ENCODE results near the gene MBNL2. TPM values are rescaled to one million over a fixed set of nuclear protein-coding genes. Genes with fewer than 3 reads are reported as not detected.

Gene MBNL2
- total RNA-seq, 2 experiments from 2014 or later = 2.7 to 7.4 TPM

DNA sequence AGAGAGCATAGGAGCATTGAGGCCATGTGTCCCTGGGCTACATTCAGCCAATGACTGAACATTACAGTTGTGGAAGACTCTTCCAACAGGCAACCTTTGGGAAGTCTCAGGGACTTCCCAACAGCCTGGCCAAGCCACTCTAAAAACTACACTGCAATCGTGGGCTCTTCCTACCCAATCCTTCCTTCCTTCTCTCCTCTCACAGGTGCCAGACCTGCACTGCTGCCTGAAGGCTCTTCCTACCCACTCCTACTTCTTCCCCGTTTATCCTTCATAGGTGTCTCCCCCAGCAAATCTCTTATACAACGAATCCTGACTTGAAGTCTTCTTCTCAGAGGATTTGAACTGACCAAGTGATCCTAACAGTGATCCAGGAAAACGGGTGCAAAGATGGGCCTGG lies 47.1 kb upstream of the MBNL2 start:
- H3K4me1 ChIP-seq (ENCODE audit: insufficient read depth, low read length, poor library complexity, severe bottlenecking) = no peaks in the 10 kb centered on the region
- no peak overlapping the region for H3K27ac ChIP-seq (ENCODE audit: low read depth, low read length, poor library complexity, severe bottlenecking)
- H2AFZ ChIP-seq (ENCODE audit: low read length) = no peak overlapping the region
- no peak for DNase-seq (ENCODE audit: low spot score)
- ChIA-PET POLR2A (no interaction called here), CTCF (ENCODE audit: unreplicated experiment) (no interaction called here)
- intact Hi-C loops (cut with micrococcal nuclease; ENCODE audit: unreplicated experiment) = no loop called here
- H4K20me1 ChIP-seq (ENCODE audit: insufficient read depth, low read length) = no peaks in the 10 kb centered on the region
- H3K9me3 ChIP-seq (ENCODE audit: low read length) = no peaks in the 10 kb centered on the region
- H3K4me2 ChIP-seq (ENCODE audit: low read length) = no peak overlapping the region
- no peaks in the 10 kb centered on the region for H3K9me2 ChIP-seq (ENCODE audit: insufficient read depth, low read length)
- no TSS peak for BruUV-seq (replicated peaks)
- no peak overlapping the region for H3K4me3 ChIP-seq (ENCODE audit: low read depth, low read length, poor library complexity, severe bottlenecking)
- TF ChIP-seq, protein P1, sequence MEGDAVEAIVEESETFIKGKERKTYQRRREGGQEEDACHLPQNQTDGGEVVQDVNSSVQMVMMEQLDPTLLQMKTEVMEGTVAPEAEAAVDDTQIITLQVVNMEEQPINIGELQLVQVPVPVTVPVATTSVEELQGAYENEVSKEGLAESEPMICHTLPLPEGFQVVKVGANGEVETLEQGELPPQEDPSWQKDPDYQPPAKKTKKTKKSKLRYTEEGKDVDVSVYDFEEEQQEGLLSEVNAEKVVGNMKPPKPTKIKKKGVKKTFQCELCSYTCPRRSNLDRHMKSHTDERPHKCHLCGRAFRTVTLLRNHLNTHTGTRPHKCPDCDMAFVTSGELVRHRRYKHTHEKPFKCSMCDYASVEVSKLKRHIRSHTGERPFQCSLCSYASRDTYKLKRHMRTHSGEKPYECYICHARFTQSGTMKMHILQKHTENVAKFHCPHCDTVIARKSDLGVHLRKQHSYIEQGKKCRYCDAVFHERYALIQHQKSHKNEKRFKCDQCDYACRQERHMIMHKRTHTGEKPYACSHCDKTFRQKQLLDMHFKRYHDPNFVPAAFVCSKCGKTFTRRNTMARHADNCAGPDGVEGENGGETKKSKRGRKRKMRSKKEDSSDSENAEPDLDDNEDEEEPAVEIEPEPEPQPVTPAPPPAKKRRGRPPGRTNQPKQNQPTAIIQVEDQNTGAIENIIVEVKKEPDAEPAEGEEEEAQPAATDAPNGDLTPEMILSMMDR (conservative IDR thresholded peaks at IDR 0.05; ENCODE audit: low read length) = no peak
- no peak for TF ChIP-seq EZH2phosphoT487 (IDR thresholded peaks at IDR 0.05; ENCODE audit: borderline replicate concordance, low read depth, low read length)
- no peaks in the 10 kb centered on the region for H3K79me2 ChIP-seq (ENCODE audit: insufficient read depth, low read depth, low read length)
- no peaks in the 10 kb centered on the region for H3K36me3 ChIP-seq (ENCODE audit: insufficient read depth, low read length)

DNA sequence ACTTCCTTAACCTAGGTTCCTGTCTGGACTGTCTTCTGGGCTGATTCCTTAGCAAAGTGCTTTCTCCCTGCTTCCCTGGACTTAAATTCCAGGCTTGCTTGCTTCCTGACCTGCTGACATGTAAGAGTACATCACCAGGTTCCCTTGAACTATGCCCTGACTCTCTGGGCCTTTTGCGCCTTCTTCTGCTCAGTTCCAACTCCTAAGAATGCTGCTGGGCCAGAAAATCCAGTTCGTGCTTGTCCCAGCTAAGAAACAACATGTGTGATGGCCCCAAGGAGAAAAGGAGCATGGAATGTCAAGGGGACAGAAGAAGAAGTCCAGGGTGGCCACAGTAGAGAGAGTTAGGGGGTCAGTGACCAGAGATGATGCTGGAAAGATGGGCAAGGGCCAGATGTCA lies 42.6 kb upstream of the MBNL2 start:
- Histone ChIP-seq H3K9me3 (ENCODE audit: low read length) (no peaks in the 10 kb centered on the region), H3K27ac (ENCODE audit: low read depth, low read length, poor library complexity, severe bottlenecking) (no peak overlapping the region), H2AFZ (ENCODE audit: low read length) (no peak overlapping the region), H3K4me3 (ENCODE audit: low read depth, low read length, poor library complexity, severe bottlenecking) (no peak overlapping the region), H3K9me2 (ENCODE audit: insufficient read depth, low read length) (no peaks in the 10 kb centered on the region), H3K4me1 (ENCODE audit: insufficient read depth, low read length, poor library complexity, severe bottlenecking) (no peaks in the 10 kb centered on the region), H3K79me2 (ENCODE audit: insufficient read depth, low read depth, low read length) (no peaks in the 10 kb centered on the region), H3K4me2 (ENCODE audit: low read length) (no peak overlapping the region), H4K20me1 (ENCODE audit: insufficient read depth, low read length) (no peaks in the 10 kb centered on the region), H3K36me3 (ENCODE audit: insufficient read depth, low read length) (no peaks in the 10 kb centered on the region)
- POLR2A ChIA-PET = no interaction called here
- BruUV-seq (replicated peaks) = no TSS peak
- CTCF ChIA-PET (ENCODE audit: unreplicated experiment) = no interaction called here
- TF ChIP-seq, protein P1 (conservative IDR thresholded peaks at IDR 0.05; ENCODE audit: low read length) = no peak
- TF ChIP-seq EZH2phosphoT487 (IDR thresholded peaks at IDR 0.05; ENCODE audit: borderline replicate concordance, low read depth, low read length) = no peak
- intact Hi-C loops (cut with micrococcal nuclease; ENCODE audit: unreplicated experiment) = no loop called here
- no peak for DNase-seq (ENCODE audit: low spot score)

DNA sequence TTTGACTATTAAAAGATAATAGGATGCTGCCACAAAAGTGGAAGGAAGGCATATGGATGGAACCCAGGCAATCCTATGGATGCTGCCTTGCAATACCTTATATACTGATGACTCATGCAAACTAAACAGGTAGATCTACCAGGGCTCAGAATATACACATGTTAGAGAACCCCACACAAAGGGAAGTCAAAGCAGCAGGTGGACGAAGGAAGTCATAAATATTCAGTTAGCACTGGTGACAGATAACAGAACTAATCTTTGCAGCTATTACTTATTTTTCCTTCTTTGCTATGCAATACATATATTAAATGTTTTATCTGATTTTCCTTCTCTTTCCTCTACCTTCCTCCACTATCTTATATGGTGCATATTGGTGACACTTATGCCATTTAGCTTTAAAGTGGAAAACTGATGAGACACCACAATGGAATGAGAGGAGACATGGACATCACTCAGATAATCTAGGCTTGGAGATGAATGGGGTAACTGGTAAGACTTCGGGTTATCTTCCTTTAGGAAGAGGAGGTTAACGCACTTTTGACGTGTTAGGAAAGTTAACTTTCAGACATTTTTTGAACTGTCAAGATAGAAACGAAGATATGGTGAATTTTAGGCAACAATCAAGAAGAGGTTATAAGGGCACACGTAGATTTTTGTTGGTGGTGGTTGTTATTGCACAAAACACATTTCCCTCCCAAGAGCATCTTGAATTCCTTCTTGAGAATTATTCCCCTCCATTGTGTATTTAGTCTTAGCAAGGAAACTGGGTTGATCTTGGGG lies 39.8 kb upstream of the MBNL2 start:
- TF ChIP-seq, protein P1 (conservative IDR thresholded peaks at IDR 0.05; ENCODE audit: low read length) = no peak
- TF ChIP-seq EZH2phosphoT487 (IDR thresholded peaks at IDR 0.05; ENCODE audit: borderline replicate concordance, low read depth, low read length) = no peak
- no peaks in the 10 kb centered on the region for H3K4me1 ChIP-seq (ENCODE audit: insufficient read depth, low read length, poor library complexity, severe bottlenecking)
- no peaks in the 10 kb centered on the region for H3K36me3 ChIP-seq (ENCODE audit: insufficient read depth, low read length)
- no peak overlapping the region for H3K27ac ChIP-seq (ENCODE audit: low read depth, low read length, poor library complexity, severe bottlenecking)
- no peaks in the 10 kb centered on the region for H3K79me2 ChIP-seq (ENCODE audit: insufficient read depth, low read depth, low read length)
- no peaks in the 10 kb centered on the region for H4K20me1 ChIP-seq (ENCODE audit: insufficient read depth, low read length)
- intact Hi-C loops (cut with micrococcal nuclease; ENCODE audit: unreplicated experiment) = no loop called here
- no peak for DNase-seq (ENCODE audit: low spot score)
- ChIA-PET CTCF (ENCODE audit: unreplicated experiment) (no interaction called here), POLR2A (no interaction called here)
- no peaks in the 10 kb centered on the region for H3K9me3 ChIP-seq (ENCODE audit: low read length)
- no peak overlapping the region for H3K4me2 ChIP-seq (ENCODE audit: low read length)
- no peak overlapping the region for H3K4me3 ChIP-seq (ENCODE audit: low read depth, low read length, poor library complexity, severe bottlenecking)
- H3K9me2 ChIP-seq (ENCODE audit: insufficient read depth, low read length) = no peaks in the 10 kb centered on the region
- no TSS peak for BruUV-seq (replicated peaks)
- H2AFZ ChIP-seq (ENCODE audit: low read length) = no peak overlapping the region

Measured in OCI-LY7 (cell line).